Activated CD4-positive, alpha-beta T cell treated with anti-CD3 and anti-CD28 coated beads for 1 hour (primary cell): ENCODE results near the gene SEC61B.

Experiments used
- DNase-seq: peaks from one replicate; pipeline ENCODE4 v3.0.0-alpha.2; 2020

SEC61B gene

GRCh38 chr9:99238331-99238730, 16.2 kb downstream of the SEC61B start:
- DNase-seq: no peak

GRCh38 chr9:99239341-99240060, 17.4 kb downstream of the SEC61B start:
- no peak for DNase-seq

GRCh38 chr9:99241106-99241505, 19.0 kb downstream of the SEC61B start:
- no peak for DNase-seq

- DNase-seq: no peak
Measured at GRCh38 chr9:99244344-99245260, 22.5 kb downstream of the SEC61B start.

DNA sequence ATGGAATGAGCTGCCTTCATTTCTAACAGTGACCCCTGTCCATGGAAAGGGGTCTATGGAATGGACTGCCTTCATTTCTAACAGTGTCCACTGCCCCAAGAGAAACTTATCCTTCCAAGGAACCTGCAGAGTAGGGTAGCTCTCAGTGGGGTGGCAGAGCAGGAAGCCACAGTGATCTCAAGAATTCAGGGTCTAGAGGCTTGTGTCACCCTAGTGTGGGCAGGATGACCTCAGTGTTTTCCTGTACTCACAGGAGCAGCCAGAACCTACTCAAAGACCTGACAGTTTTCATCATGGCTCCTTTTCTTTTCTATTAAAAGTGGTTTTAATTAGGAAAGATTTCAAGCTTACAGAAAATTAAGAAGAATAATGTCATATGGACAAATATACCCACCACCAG, 27.5 kb downstream of the SEC61B start:
- no peak for DNase-seq

GRCh38 chr9:99251157-99251556, 29.1 kb downstream of the SEC61B start:
- no peak for DNase-seq

GRCh38 chr9:99253134-99253533, 31.1 kb downstream of the SEC61B start:
- no peak for DNase-seq

DNA sequence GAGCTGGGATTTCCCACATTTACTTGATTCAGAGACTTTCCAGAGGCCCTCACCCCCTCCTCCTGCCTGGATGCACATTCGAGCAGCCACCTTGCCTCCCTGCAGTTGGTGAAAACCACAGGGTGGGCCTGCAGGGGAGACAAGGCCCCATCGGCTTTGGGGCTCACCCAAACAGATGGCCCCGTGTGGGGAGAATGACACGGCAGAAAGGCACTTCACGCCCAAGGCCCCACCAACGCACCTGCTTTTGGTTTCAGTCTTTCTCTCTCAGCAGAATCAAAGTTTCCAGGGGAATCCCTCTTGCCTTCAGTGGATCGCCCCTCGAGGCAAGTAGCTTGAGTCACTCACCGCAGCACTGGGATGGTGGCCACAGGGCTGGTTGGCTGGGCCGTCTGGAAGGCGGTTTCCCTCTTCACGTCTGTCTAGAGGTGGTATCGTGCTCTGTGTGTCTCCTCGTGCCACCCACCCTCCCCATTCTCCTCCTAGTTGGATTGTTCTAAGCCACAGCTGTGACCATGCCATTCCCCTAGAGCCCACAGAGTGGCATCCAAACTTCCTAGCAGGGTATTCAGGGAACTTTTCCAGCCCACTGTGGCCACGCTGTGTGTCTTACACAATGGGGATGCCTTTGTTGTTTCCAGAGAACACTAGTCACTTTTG, 31.8 kb downstream of the SEC61B start:
- DNase-seq: peak; percentile 31

GRCh38 chr9:99255651-99256050, 33.6 kb downstream of the SEC61B start:
- no peak for DNase-seq

DNA sequence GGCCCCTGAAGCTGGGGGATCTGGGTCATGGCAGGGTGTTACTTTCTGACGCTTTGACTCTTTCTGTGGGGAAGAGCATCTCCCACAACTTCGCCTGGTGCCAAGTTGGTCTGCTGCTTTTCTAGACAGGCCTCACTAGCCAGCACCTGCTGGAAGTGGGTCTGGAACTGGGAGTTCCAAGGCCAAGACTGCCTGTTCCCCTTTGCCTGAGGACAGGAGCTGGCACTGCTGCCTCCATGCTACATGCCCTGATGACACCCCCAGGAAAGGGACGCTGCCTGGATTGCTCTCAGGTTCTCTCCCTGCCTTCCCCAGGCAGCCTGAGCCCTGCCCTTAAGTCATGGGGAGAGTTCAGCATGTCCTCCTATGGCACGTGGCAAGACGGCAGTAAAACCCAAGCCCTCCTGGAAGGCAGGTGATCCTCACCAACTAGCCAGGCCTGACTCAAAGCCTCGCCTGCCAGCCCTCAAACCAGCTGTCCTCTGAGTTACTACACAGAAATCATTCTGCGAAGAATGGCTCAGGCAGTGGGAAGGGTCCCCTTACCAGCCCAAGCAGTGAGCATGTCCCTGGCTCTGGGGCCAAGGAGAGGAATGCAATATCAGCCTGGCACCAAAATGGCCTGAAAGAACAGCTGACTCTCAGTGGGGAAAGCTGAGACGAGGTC, 35.8 kb downstream of the SEC61B start:
- DNase-seq: no peak

GRCh38 chr9:99259231-99259918, 37.3 kb downstream of the SEC61B start:
- peak; percentile 21 for DNase-seq

DNA sequence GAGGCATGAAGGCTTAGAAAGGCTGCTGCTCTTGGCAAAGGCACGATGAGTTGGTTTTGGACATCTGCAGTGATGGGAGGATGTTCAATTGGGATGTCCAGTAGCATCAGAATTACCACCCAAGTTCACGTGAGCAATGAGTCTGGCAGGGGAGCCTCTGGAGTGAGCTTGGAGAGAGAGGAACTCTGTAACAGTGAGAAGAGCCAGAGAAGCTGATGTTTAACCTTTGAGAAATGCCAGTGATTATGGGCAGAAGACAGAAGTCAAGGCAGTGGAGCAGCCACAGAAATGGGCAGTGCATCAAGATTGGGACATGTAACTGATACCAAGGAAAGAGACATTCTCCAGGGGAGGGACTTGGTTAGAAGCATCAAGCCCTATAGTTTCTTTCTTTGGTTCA, 39.8 kb downstream of the SEC61B start:
- no peak for DNase-seq

DNA sequence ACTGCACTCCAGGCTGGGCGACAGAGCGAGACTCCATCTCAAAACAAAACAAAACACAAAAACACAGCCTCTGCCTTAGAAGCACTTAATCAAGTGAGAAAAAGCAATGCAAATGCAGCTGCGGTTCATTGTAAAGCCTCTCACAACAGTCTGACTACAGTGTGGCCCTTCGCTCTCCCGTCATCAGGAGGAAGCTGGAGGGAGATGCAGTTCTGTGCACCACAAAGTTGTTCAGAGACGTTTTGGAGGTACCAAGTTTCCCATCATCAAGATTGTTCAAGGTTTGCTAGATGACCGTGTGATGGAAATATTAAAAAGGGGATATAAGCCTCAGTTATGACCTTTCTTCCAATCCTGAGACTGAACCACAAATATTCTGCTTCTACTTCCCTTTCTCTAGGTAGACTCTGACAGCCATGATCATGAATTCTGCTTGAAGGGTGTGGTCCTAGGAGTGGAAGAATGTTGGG, 40.9 kb downstream of the SEC61B start:
- DNase-seq: no peak

DNA sequence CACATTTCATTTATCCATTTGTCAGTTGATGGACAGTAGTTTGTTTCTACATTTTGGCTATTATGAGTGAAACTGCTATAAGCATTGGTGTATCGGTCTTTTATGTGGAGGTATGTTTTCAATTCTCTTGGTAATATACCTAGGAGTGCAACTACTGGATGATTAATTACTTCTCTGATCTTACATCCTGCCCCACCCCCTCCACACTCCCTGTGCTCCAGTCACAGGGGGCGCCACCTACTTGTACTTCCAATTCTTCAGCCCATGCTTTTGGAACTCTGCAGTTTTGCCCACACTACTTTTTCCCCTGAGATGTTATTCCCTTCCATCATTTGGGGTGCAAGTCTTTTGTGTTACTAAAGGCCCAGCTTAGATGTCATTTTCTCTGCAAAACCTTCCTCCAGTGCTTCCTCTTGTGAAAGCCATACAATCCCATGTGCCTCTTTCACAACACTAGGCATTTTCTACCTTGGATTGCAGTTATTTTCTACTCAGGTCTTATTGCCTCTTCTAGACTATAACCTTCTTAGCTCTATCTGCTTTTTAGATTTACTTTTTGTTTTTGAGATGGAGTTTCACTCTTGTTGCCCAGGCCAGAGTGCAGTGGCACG, 42.1 kb downstream of the SEC61B start:
- no peak for DNase-seq

DNA sequence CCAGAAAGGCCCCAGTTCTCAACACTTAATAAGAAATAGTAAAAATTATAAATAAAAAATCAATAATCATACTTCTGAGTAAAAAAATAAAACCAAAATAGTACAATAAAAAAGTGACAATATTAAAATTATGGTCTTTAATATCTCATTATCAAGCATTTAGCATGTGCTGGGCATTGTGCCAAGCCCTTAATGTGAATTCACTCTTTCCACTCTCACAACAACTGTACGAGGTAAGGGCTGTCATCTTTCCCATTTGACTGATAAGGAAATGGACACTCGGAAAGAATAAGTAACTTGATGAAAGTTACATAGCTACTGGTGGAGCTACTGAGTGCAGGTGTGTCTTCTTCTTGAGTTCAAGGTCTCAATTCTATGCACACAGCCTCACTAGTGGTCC, 43.6 kb downstream of the SEC61B start:
- no peak for DNase-seq

GRCh38 chr9:99266255-99267023, 44.4 kb downstream of the SEC61B start:
- DNase-seq: peak; percentile 33

- DNase-seq: no peak
Measured at GRCh38 chr9:99269416-99269815, 47.3 kb downstream of the SEC61B start.

DNA sequence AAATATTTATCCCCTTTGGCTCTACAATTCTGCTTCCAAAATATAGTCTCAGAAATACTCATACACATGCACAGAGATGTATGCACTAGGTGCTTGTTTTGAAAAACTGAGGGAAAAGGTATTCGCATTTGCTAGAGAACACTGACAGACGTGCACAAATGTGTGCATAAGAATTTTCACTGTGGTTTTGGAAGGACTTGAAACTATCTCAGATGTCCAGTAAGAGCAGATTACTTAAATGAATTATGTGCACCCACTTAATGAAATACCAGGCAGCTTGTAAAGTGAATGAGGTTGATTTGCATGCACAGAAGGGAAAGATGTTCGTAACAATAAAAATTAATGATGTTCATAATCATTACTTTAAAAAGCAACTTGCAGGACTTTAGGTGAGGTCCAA, 48.4 kb downstream of the SEC61B start:
- no peak for DNase-seq

DNA sequence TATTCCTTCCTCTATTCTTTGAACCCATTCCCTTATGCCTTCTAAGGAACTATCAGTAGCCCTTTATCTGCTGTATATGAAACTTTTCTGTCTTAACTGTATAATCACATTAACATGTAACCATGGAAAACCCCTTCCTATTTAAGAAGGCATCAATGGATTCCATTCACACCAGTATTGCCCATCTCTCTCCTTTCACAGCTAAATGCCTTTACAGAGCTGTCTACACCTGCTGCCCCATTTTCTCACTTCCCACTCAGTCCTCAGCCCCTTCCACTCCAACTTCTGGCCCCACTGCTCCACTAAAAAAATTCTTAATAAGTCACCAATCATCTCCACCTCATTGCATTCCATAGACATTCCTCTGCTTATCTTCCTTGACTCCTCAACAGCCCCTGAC, 50.8 kb downstream of the SEC61B start:
- no peak for DNase-seq

GRCh38 chr9:99274016-99274415, 51.9 kb downstream of the SEC61B start:
- no peak for DNase-seq

- DNase-seq: no peak
Measured at GRCh38 chr9:99274495-99274894, 52.4 kb downstream of the SEC61B start.
